Ovary (tissue), 9 donors: ENCODE measurements around the gene SUSD2. TPM values are rescaled to one million over a fixed set of nuclear protein-coding genes. Genes with fewer than 3 reads are reported as not detected.
"Not testable (repeated sequence)": the region's sequence is repeated elsewhere in the genome, so short reads cannot be mapped to it uniquely, and the experiment has no call there.

Experiments
- DNase-seq, 5 donors: peaks; one replicate each; pipeline ENCODE4 v3.0.0-alpha.2; 2019 to 2020
- H3K27ac ChIP-seq, 2 donors: fragments of 200-600 bp; one replicate each; pipeline versions ENCODE4 v1.5.1 to v1.8.0; 2019 to 2022
- H3K27me3 ChIP-seq: fragments of 200-600 bp; one replicate; pipeline ENCODE4 v1.8.0; 2022
- H3K36me3 ChIP-seq: fragments of 200-600 bp; sonication (generic); one replicate; pipeline ENCODE4 v1.5.1; 2019
- H3K4me1 ChIP-seq: one replicate; pipeline ENCODE4 v1.8.1; 2013; ENCODE audit warnings: mild to moderate bottlenecking, moderate library complexity; ENCODE audit not compliant: insufficient read depth
- H3K4me3 ChIP-seq: fragments of 200-600 bp; sonication (generic); one replicate; pipeline ENCODE4 v1.5.1; 2017
- H3K9me3 ChIP-seq, 2 donors: fragments of 200-600 bp in 1 of 2; sonication (generic) in 1 of 2; one replicate each; pipeline versions ENCODE4 v1.5.1 to v1.8.1; 2013 to 2019; ENCODE audit warnings: mild to moderate bottlenecking in 1 of 2, moderate library complexity in 1 of 2
- CTCF ChIP-seq, 3 donors: fragments of 450-650 bp in 2 of 3; fragments of 200-600 bp in 1 of 3; IDR thresholded peaks; one replicate each; pipeline versions ENCODE4 v1.5.1 to v1.8.0; 2016 to 2022; ENCODE audit warnings: antibody characterized with exemption in 3 of 3, mild to moderate bottlenecking in 1 of 3
- EP300 ChIP-seq: sonication (generic); formaldehyde crosslinking; IDR thresholded peaks from one replicate; pipeline ENCODE4 v1.6.1; 2017; ENCODE audit warnings: antibody characterized with exemption
- POLR2A ChIP-seq: fragments of 450-650 bp; IDR thresholded peaks from one replicate; pipeline ENCODE4 v1.6.1; 2017; ENCODE audit warnings: antibody characterized with exemption, mild to moderate bottlenecking, moderate library complexity
- WGBS, 3 donors: extraction: QIAGEN DNeasy Blood & Tissue Kit in 1 of 3; methylation state at CpG; one replicate each; pipeline versions ENCODE4 v1.1.5 to v1.1.7; 2013 to 2017; 5-methylcytosine and 5-hydroxymethylcytosine counted together
- intact Hi-C, 4 donors: fragments of 100-400 bp; cut with DNase I; formaldehyde crosslinking; loops; one replicate each; pipeline versions ENCODE4 v1.11.0 to v1.15.1; 2022 to 2023
- polyA plus RNA-seq, 2 donors: library from polyadenylated mRNA; stranded (reverse); fragments of 200-250 nt in 1 of 2; fragments of 350-450 nt in 1 of 2; fragmentation: Illumina TruSeq in 1 of 2; extraction: RNeasy Lipid Tissue Mini Kit (QIAGEN cat#74804) in 1 of 2; gene quantifications; one replicate each; pipeline ENCODE4 v1.2.3, GENCODE V29; 2013 to 2014
- total RNA-seq, 7 donors: library from RNA; depleted of rRNA in 2 of 7; stranded (reverse); fragments of >200 nt in 2 of 7; fragmentation: NEBNext Ultra II Directional in 3 of 7; extraction: Animal tissue kit (Norgen Biotek cat#: 25700) in 3 of 7; gene quantifications; one replicate each; pipeline versions ENCODE4 v1.1.0 to v1.2.4, GENCODE V29; 2016 to 2023
- donor health status: DM: no; HTN: no; CAD: no; lungs with moderate emphysema.
- donor health status: DM: no; HTN: no; CAD: no.
- donor health status: Bipolar disorder and iron deficiency.
- donor health status: DM: yes; HTN: yes; CAD: no.
- donor health status: DM: no; HTN: no; CAD: no.
- donor health status: DM: yes; HTN: yes; CAD: no.

Gene SUSD2
- total and polyA plus RNA-seq, 9 donors, result 0.45 to 4.1 (median 2.6) TPM

DNA sequence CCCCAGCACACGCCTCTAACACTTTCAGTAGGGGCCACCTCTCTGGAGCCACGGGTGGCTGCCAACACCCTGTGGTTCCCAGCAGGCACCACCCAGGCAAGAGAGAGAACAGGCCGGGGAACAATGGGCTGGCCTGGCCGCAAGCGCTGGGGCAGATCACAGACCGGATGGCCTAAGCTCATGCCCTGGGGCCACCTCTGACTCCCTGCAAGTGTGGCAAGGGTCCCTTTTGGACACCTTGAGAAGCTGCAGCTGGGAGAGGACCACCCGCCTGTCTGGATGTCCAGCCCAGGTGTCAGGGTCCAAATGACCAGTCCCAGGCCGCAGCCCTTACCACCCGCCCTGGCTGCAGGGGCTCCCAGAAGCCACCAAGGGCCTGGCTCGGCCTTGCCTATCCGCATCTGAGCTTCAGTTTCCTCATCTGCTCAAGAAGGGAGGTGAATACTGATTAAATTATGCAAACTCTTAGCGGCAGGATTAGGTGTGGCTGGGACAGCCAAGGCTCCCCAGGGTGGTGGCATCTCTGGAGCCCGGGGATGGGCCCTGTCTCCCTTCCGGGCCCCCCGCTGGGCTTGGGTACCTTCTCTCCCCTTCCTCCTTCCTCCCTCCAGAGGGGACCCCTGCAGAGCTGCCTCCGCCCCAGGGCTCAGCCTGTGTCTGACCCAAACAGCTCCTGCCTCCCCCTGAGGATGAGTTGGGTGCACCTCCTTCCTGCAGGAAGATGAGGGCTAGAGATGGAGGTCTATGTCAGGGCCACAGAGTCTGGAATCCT is 785 bp upstream of the SUSD2 start:
- H3K27me3 ChIP-seq, result no peaks in the 10 kb centered on the region
- H3K9me3 ChIP-seq, result no peaks in the 10 kb centered on the region
- no peak for TF ChIP-seq CTCF (IDR thresholded peaks at IDR 0.05)
- TF ChIP-seq EP300, result no peak
- TF ChIP-seq POLR2A, result no peak
- H3K27ac ChIP-seq, result no peak overlapping the region
- WGBS, 3 donors, result 87 to 90% (median 88%) methylated on average over 16 of the region's 16 CpGs
- intact Hi-C loops, result loop anchor here in 1 of 4 donors (2.0 kb wide), 1 partner anchor 72 kb away; no protein-coding TSS in a partner anchor
- H3K36me3 ChIP-seq, result no peaks in the 10 kb centered on the region
- H3K4me3 ChIP-seq, result no peak overlapping the region
- H3K4me1 ChIP-seq, result peaks cover 2% of the 10 kb centered on the region
- DNase-seq, result no peak

DNA sequence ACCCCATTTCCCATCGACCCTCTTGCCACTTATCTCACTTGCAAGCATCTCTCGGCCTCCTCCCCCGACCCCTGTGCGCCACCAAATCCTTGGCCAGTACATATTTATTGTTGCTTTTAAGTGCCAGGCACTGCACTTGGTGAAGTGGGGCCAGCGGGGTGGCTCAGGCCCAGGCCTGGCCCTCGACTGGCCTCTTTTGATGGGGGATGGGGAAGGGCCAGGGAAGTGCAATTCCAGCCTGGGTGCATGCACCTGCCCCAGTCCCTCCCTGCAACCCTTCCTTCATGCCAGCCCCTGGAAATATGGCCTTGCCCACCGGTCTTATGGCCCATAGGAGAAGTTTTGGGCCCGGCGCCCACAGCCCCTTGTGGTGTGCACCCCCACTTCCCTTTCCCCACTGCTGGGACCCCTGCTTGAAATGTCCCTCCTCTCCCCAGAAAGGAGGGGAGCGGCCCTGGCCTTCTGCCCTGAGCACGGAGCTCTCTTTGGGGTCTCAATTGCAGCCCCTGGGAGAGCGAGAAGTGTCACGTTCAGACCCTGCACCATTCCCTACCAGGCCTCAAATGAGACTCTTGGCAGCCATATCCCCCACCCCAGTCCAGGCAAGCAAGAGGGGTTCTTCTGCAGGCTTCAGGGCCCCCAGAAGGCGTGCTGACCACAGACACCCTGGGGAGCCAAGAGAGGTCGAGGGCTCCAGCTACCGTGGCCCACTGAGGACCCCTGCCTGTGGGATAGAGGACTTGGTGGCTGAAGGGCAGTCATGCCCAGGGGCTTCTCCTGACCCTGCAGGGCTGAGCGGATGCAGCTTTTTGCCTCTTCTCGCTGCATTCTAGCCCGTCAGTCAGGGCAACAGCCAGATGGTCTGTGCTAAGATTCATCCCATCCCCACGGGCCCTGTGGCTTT is 961 bp downstream of the SUSD2 start:
- Histone ChIP-seq H3K27me3 (no peaks in the 10 kb centered on the region), H3K27ac (no peak overlapping the region), H3K9me3 (no peaks in the 10 kb centered on the region), H3K36me3 (no peaks in the 10 kb centered on the region), H3K4me3 (no peak overlapping the region), H3K4me1 (peaks cover 2% of the 10 kb centered on the region)
- DNase-seq, result peak in 2 of 5 donors; percentile 23 to 31
- WGBS, 3 donors, result 72 to 78% (median 77%) methylated on average over 16 to 20 of the region's 20 CpGs
- intact Hi-C loops, result loop anchor here in 1 of 4 donors (2.0 kb wide), 1 partner anchor 73 kb away; no protein-coding TSS in a partner anchor
- TF ChIP-seq EP300 (no peak), CTCF (IDR thresholded peaks at IDR 0.05) (no peak), POLR2A (no peak)

DNA sequence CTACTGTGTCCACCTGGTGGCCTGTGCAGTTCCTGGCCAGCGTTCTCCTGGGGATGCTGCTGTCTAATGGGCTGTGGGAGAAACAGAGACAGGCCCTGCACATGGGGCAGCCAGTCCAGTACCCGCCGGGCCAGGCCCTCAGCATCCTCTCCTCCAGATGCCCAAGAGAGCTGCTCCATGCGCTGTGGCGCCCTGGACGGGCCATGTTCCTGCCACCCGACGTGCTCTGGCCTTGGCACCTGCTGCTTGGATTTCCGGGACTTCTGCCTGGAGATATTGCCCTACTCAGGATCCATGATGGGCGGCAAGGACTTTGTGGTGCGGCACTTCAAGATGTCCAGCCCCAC is 1.6 kb downstream of the SUSD2 start:
- intact Hi-C loops, H3K4me1 ChIP-seq, H3K36me3 ChIP-seq, H3K9me3 ChIP-seq, H3K4me3 ChIP-seq, H3K27me3 ChIP-seq, H3K27ac ChIP-seq, DNase-seq: not testable (repeated sequence)
- WGBS, 3 donors, result 85 to 94% (median 89%) methylated on average over 11 of the region's 11 CpGs

- intact Hi-C loops, result no loop called here
- 74 to 76% (median 76%) methylated on average over 24 of the region's 24 CpGs for WGBS, 3 donors
- peak in 2 of 5 donors; percentile 17 for DNase-seq
Measured at GRCh38 chr22:24183321-24184031, 2.2 kb downstream of the SUSD2 start.

GRCh38 chr22:24184057-24184798 is 2.9 kb downstream of the SUSD2 start:
- Histone ChIP-seq H3K36me3 (no peaks in the 10 kb centered on the region), H3K9me3 (no peaks in the 10 kb centered on the region), H3K4me1 (peaks cover 2% of the 10 kb centered on the region), H3K27me3 (no peaks in the 10 kb centered on the region), H3K4me3 (no peak overlapping the region), H3K27ac (no peak overlapping the region)
- 86 to 88% (median 88%) methylated on average over 16 of the region's 16 CpGs for WGBS, 3 donors
- TF ChIP-seq CTCF (IDR thresholded peaks at IDR 0.05), result no peak
- TF ChIP-seq POLR2A, result no peak
- no peak for TF ChIP-seq EP300
- intact Hi-C loops, result no loop called here
- peak in 1 of 5 donors; percentile 17 for DNase-seq

More at GRCh38 chr22:24183321-24184031, 2.2 kb downstream of the SUSD2 start:
- peaks cover 2% of the 10 kb centered on the region for H3K4me1 ChIP-seq
- H3K27me3 ChIP-seq, result no peaks in the 10 kb centered on the region
- no peaks in the 10 kb centered on the region for H3K9me3 ChIP-seq
- TF ChIP-seq EP300, result no peak
- H3K27ac ChIP-seq, result no peak overlapping the region
- H3K4me3 ChIP-seq, result no peak overlapping the region
- no peaks in the 10 kb centered on the region for H3K36me3 ChIP-seq
